CD14-positive monocyte (primary cell): Measurements from ENCODE around the gene BCKDHB. TPM values are rescaled to one million over a fixed set of nuclear protein-coding genes. Genes with fewer than 3 reads are reported as not detected.

Experiments
- DNase-seq, 3 donors: peaks; one replicate each; pipeline ENCODE4 v3.0.0-alpha.2; 2011 to 2022
- H2AFZ ChIP-seq: 2 replicates; pipeline ENCODE4 v1.6.0; 2012; ENCODE audit warnings: mild to moderate bottlenecking, low read depth, low read length, inconsistent platforms; ENCODE audit not compliant: insufficient read depth, poor library complexity, severe bottlenecking
- H3K27ac ChIP-seq, 2 donors: 1 replicate in 1 of 2; 2 replicates in 1 of 2; pipeline ENCODE4 v1.5.1; 2012 to 2013; ENCODE audit warnings: low read length in 2 of 2, control low read depth in 1 of 2, inconsistent platforms in 1 of 2, low read depth in 1 of 2, mild to moderate bottlenecking in 1 of 2
- H3K27me3 ChIP-seq, 2 donors: one replicate each; pipeline versions ENCODE4 v1.6.0 to v1.6.1; 2011 to 2013; ENCODE audit warnings: low read length in 2 of 2; ENCODE audit not compliant: control insufficient read depth in 2 of 2, insufficient read depth in 2 of 2
- H3K36me3 ChIP-seq, 2 donors: replicated peaks in 1 of 2; 1 replicate in 1 of 2; 2 replicates in 1 of 2; pipeline versions ENCODE4 v1.5.1 to v1.6.1; 2012 to 2013; ENCODE audit warnings: low read length in 2 of 2, control low read depth in 1 of 2, inconsistent platforms in 1 of 2, mild to moderate bottlenecking in 1 of 2; ENCODE audit not compliant: insufficient read depth in 2 of 2, control insufficient read depth in 1 of 2
- H3K4me1 ChIP-seq, 2 donors: 1 replicate in 1 of 2; 2 replicates in 1 of 2; pipeline versions ENCODE4 v1.5.1 to v1.6.1; 2012 to 2013; ENCODE audit warnings: low read length in 2 of 2, control low read depth in 1 of 2, inconsistent platforms in 1 of 2, mild to moderate bottlenecking in 1 of 2, moderate library complexity in 1 of 2; ENCODE audit not compliant: insufficient read depth in 2 of 2, control insufficient read depth in 1 of 2
- H3K4me2 ChIP-seq: replicated peaks from 2 replicates; pipeline ENCODE3; 2012; ENCODE audit warnings: low read length, moderate library complexity, mild to moderate bottlenecking; ENCODE audit not compliant: poor library complexity, severe bottlenecking; ENCODE audit errors: extremely low read depth
- H3K4me3 ChIP-seq, 3 experiments: fragments of 200-600 bp in 1 of 3; sonication (generic) in 1 of 3; replicated peaks in 1 of 3; 1 replicate in 2 of 3; 2 replicates in 1 of 3; pipeline ENCODE4 v1.5.1; 2011 to 2013; ENCODE audit warnings: low read length in 3 of 3, mild to moderate bottlenecking in 3 of 3, control low read depth in 2 of 3, low read depth in 2 of 3, inconsistent platforms in 1 of 3, moderate library complexity in 1 of 3
- H3K79me2 ChIP-seq: 2 replicates; pipeline ENCODE4 v1.6.0; 2012; ENCODE audit warnings: mild to moderate bottlenecking, control low read depth, inconsistent platforms, low read length, moderate library complexity; ENCODE audit not compliant: insufficient read depth
- H3K9ac ChIP-seq: 2 replicates; pipeline ENCODE4 v1.6.0; 2017; ENCODE audit warnings: low read length, mild to moderate bottlenecking; ENCODE audit not compliant: insufficient read depth, poor library complexity, severe bottlenecking
- H3K9me3 ChIP-seq, 2 donors: replicated peaks in 1 of 2; 1 replicate in 1 of 2; 2 replicates in 1 of 2; pipeline versions ENCODE4 v1.5.1 to v1.6.1; 2012 to 2013; ENCODE audit warnings: low read length in 2 of 2, control low read depth in 1 of 2; ENCODE audit not compliant: control insufficient read depth in 1 of 2, insufficient read depth in 1 of 2
- H4K20me1 ChIP-seq: 2 replicates; pipeline ENCODE4 v1.6.0; 2012; ENCODE audit warnings: mild to moderate bottlenecking, low read length, control low read depth, moderate library complexity; ENCODE audit not compliant: insufficient read depth
- H3K27ac Mint-ChIP-seq, 7 donors: one replicate each; pipeline ENCODE4 v1.8.0; 2020; ENCODE audit warnings: mild to moderate bottlenecking in 7 of 7, mixed read lengths in 7 of 7, moderate library complexity in 6 of 7, inconsistent platforms in 2 of 7
- H3K27me3 Mint-ChIP-seq, 3 donors: one replicate each; pipeline ENCODE4 v1.8.0; 2021 to 2022; ENCODE audit warnings: low read depth in 3 of 3, mild to moderate bottlenecking in 3 of 3, mixed read lengths in 3 of 3, moderate library complexity in 3 of 3, inconsistent platforms in 1 of 3
- H3K36me3 Mint-ChIP-seq, 2 donors: one replicate each; pipeline ENCODE4 v1.8.0; 2020; ENCODE audit warnings: mixed read lengths in 2 of 2, inconsistent platforms in 1 of 2, mild to moderate bottlenecking in 1 of 2
- H3K4me1 Mint-ChIP-seq: one replicate; pipeline ENCODE4 v1.8.0; 2020; ENCODE audit warnings: mild to moderate bottlenecking, mixed read lengths
- H3K4me3 Mint-ChIP-seq, 2 donors: one replicate each; pipeline ENCODE4 v1.8.0; 2020; ENCODE audit warnings: mild to moderate bottlenecking in 2 of 2, mixed read lengths in 2 of 2, moderate library complexity in 1 of 2
- H3K9me3 Mint-ChIP-seq, 7 donors: one replicate each; pipeline ENCODE4 v1.8.0; 2020 to 2022; ENCODE audit warnings: mixed read lengths in 7 of 7, mild to moderate bottlenecking in 6 of 7, moderate library complexity in 6 of 7, inconsistent platforms in 2 of 7
- CTCF ChIP-seq: fragments of 200-600 bp; IDR thresholded peaks from one replicate; pipeline ENCODE4 v1.8.0; 2022; ENCODE audit warnings: antibody characterized with exemption, mild to moderate bottlenecking
- WGBS: methylation state at CpG from one replicate; pipeline ENCODE4 v1.1.5; 2013; ENCODE audit warnings: missing lambda C conversion rate; ENCODE audit not compliant: insufficient coverage; 5-methylcytosine and 5-hydroxymethylcytosine counted together
- intact Hi-C, 2 donors: fragments of 100-400 bp; cut with micrococcal nuclease; formaldehyde crosslinking; loops; one replicate each; pipeline versions ENCODE4 v1.15.0 to v1.15.1; 2023
- polyA plus RNA-seq, 3 donors: library from polyadenylated mRNA; depleted of rRNA in 1 of 3; unstranded in 2 of 3; stranded (reverse) in 1 of 3; fragments of 300-500 nt in 2 of 3; fragments of >200 nt in 1 of 3; fragmentation: Illumina TruSeq in 2 of 3; gene quantifications; 1 replicate in 2 of 3; 2 replicates in 1 of 3; pipeline ENCODE4 v1.2.3, GENCODE V29; 2012 to 2021

The BCKDHB gene
- polyA plus RNA-seq, 3 donors, result 1.8 to 4.6 (median 4.0) TPM

DNA sequence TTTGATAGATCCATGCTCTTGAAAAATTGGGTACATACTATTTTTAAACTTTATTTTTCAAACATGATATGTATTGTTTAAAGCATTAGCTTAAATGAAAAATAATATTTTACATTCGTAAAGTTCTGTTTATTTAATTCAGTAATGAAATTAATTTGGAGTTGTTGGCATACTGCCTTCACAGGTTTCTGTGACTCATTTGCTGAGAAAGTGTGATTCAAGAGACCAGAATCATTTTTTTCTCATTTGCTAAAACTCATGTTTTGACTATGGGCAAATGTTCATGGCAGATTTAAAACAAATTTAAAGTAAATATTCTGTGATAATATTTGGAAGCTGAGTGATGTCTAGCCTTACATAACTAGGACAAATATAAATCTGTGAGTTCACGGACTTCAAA is 230.4 kb downstream of the BCKDHB start:
- H3K27me3 Mint-ChIP-seq, result no peaks in the 10 kb centered on the region
- H3K79me2 ChIP-seq, result no peaks in the 10 kb centered on the region
- H3K9ac ChIP-seq, result no peak overlapping the region
- no peaks in the 10 kb centered on the region for H3K9me3 Mint-ChIP-seq
- no peak overlapping the region for H3K27ac ChIP-seq
- H3K4me1 Mint-ChIP-seq, result no peaks in the 10 kb centered on the region
- no peaks in the 10 kb centered on the region for H3K9me3 ChIP-seq
- H2AFZ ChIP-seq, result no peak overlapping the region
- H3K36me3 ChIP-seq, result no peaks in the 10 kb centered on the region
- H3K27ac Mint-ChIP-seq, result no peak overlapping the region
- H4K20me1 ChIP-seq, result no peaks in the 10 kb centered on the region
- H3K4me2 ChIP-seq, result no peak overlapping the region
- TF ChIP-seq CTCF, result no peak
- no peak overlapping the region for H3K4me3 Mint-ChIP-seq
- no CpG with 5 or more reads among the region's 2 CpGs for WGBS
- H3K36me3 Mint-ChIP-seq, result no peaks in the 10 kb centered on the region
- no peak for DNase-seq
- H3K4me1 ChIP-seq, result no peaks in the 10 kb centered on the region
- H3K27me3 ChIP-seq, result no peaks in the 10 kb centered on the region
- intact Hi-C loops, result loop anchor here in 1 of 2 donors (5.0 to 10.0 kb wide), 2 partner anchors 645 to 1418 kb away; partner anchors contain the start of gene TENT5A
- H3K4me3 ChIP-seq, result no peak overlapping the region

GRCh38 chr6:80338201-80338836 is 231.8 kb downstream of the BCKDHB start:
- Histone ChIP-seq H3K79me2 (no peaks in the 10 kb centered on the region), H3K27ac (no peak overlapping the region), H3K4me1 (no peaks in the 10 kb centered on the region), H3K36me3 (no peaks in the 10 kb centered on the region), H3K4me2 (no peak overlapping the region), H4K20me1 (no peaks in the 10 kb centered on the region), H2AFZ (no peak overlapping the region), H3K4me3 (no peak overlapping the region), H3K27me3 (no peaks in the 10 kb centered on the region), H3K9ac (no peak overlapping the region), H3K9me3 (no peaks in the 10 kb centered on the region)
- WGBS, result 35% methylated on average over 4 of the region's 12 CpGs
- Mint-ChIP-seq H3K4me1 (no peaks in the 10 kb centered on the region), H3K36me3 (no peaks in the 10 kb centered on the region), H3K27ac (no peak overlapping the region), H3K27me3 (no peaks in the 10 kb centered on the region), H3K4me3 (no peak overlapping the region), H3K9me3 (peaks cover 0 to 2% (median 0%) of the 10 kb centered on the region in 7 donors)
- intact Hi-C loops, result loop anchor here in 1 of 2 donors (5.0 to 10.0 kb wide), 2 partner anchors 644 to 1416 kb away; partner anchors contain the start of gene TENT5A
- TF ChIP-seq CTCF, result peak; percentile 88
- DNase-seq, result peak; percentile 23 to 37 (median 37)
